HepG2 (cell line): Measurements from ENCODE around the gene AREL1.

ENCODE experiments used
- CREM ChIP-seq, 2 experiments: sonication (generic) in 1 of 2; formaldehyde crosslinking in 1 of 2; IDR thresholded peaks; 2 replicates each; pipeline versions ENCODE4 v1.4.0 to v1.6.1; 2016 to 2020; ENCODE audit warnings: antibody characterized with exemption in 1 of 2, mild to moderate bottlenecking in 1 of 2, missing genetic modification reagents in 1 of 2
- EZH2 ChIP-seq: conservative IDR thresholded peaks from 2 replicates; pipeline ENCODE4 v1.6.1; 2012; ENCODE audit warnings: mild to moderate bottlenecking, low read depth, low read length, moderate library complexity
- PHF8 ChIP-seq: sonication (generic); formaldehyde crosslinking; IDR thresholded peaks from 2 replicates; pipeline ENCODE4 v1.5.0; 2020; ENCODE audit warnings: missing genetic modification reagents
- SRSF9 ChIP-seq: fragments of 200-400 bp; formaldehyde crosslinking; IDR thresholded peaks from 2 replicates; pipeline ENCODE4 v1.6.1; 2018; ENCODE audit warnings: borderline replicate concordance, mild to moderate bottlenecking, low read depth, low read length; ENCODE audit not compliant: insufficient read depth, poor library complexity, severe bottlenecking
- ZNF652 ChIP-seq: IDR thresholded peaks from 2 replicates; pipeline ENCODE4 v1.6.1; 2016; ENCODE audit warnings: low read depth, borderline replicate concordance
- TF ChIP-seq, protein P1 (sequence below), 2 experiments: IDR thresholded peaks; 2 replicates each; pipeline ENCODE4 v1.6.1; 2011 to 2012; ENCODE audit warnings: low read length in 2 of 2, borderline replicate concordance in 1 of 2, low read depth in 1 of 2, mild to moderate bottlenecking in 1 of 2, moderate library complexity in 1 of 2

DNA sequence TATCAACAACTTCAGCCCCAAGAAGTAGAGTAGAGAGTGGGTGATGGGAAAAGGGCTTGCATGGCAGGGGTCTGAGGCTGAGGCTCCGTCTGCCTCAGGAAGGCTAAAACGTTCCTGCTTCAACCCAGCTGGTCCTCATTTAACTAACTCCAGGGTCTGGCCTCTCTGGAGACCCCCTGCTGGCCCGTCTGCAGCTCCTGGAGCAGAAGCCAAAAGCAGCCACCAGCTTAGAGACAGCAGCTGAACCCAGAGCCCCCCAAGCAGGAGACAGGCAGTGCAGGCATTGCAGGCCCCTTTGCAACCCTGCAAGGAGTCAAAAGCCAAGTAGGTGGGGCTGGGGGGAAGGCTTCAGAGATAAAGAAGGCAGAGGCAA lies 75.7 kb downstream of the AREL1 start:
- TF ChIP-seq ZNF652 (CRISPR knock-in tag) (no peak), SRSF9 (no peak), CREM (IDR thresholded peaks at IDR 0.05) (no peak), CREM (CRISPR knock-in tag; IDR thresholded peaks at IDR 0.05) (no peak), EZH2 (no peak), PHF8 (CRISPR knock-in tag) (no peak)
- TF ChIP-seq, protein P1, sequence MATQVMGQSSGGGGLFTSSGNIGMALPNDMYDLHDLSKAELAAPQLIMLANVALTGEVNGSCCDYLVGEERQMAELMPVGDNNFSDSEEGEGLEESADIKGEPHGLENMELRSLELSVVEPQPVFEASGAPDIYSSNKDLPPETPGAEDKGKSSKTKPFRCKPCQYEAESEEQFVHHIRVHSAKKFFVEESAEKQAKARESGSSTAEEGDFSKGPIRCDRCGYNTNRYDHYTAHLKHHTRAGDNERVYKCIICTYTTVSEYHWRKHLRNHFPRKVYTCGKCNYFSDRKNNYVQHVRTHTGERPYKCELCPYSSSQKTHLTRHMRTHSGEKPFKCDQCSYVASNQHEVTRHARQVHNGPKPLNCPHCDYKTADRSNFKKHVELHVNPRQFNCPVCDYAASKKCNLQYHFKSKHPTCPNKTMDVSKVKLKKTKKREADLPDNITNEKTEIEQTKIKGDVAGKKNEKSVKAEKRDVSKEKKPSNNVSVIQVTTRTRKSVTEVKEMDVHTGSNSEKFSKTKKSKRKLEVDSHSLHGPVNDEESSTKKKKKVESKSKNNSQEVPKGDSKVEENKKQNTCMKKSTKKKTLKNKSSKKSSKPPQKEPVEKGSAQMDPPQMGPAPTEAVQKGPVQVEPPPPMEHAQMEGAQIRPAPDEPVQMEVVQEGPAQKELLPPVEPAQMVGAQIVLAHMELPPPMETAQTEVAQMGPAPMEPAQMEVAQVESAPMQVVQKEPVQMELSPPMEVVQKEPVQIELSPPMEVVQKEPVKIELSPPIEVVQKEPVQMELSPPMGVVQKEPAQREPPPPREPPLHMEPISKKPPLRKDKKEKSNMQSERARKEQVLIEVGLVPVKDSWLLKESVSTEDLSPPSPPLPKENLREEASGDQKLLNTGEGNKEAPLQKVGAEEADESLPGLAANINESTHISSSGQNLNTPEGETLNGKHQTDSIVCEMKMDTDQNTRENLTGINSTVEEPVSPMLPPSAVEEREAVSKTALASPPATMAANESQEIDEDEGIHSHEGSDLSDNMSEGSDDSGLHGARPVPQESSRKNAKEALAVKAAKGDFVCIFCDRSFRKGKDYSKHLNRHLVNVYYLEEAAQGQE (IDR thresholded peaks at IDR 0.05; ENCODE audit: borderline replicate concordance in 1 of 2, low read depth in 1 of 2, low read length in 2 of 2) = no peak
